ENCODE results near the gene SLC6A19.

SLC6A19 gene

GRCh38 chr5:1197876-1198666 lies 3.3 kb upstream of the SLC6A19 start:
- no peak for DNase-seq

- no peak for DNase-seq
Observed at GRCh38 chr5:1199340-1199648, 2.1 kb upstream of the SLC6A19 start.

- DNase-seq = no peak
Observed at GRCh38 chr5:1199649-1200494, 1.5 kb upstream of the SLC6A19 start.

- no peak for DNase-seq
Observed at GRCh38 chr5:1200495-1201326, 684 bp upstream of the SLC6A19 start.

- DNase-seq = no peak
Observed at GRCh38 chr5:1202026-1202797, 817 bp downstream of the SLC6A19 start.

- DNase-seq = no peak
Observed at GRCh38 chr5:1202798-1203185, 1.4 kb downstream of the SLC6A19 start.

GRCh38 chr5:1203311-1203967 lies 2.0 kb downstream of the SLC6A19 start:
- DNase-seq = no peak

- DNase-seq = no peak
Observed at GRCh38 chr5:1203968-1204692, 2.7 kb downstream of the SLC6A19 start.

GRCh38 chr5:1204693-1205242 lies 3.4 kb downstream of the SLC6A19 start:
- peak; percentile 50 for DNase-seq

- DNase-seq = no peak
Observed at GRCh38 chr5:1205255-1206180, 4.1 kb downstream of the SLC6A19 start.

GRCh38 chr5:1206521-1207412 lies 5.4 kb downstream of the SLC6A19 start:
- DNase-seq = no peak

GRCh38 chr5:1207555-1207954 lies 6.2 kb downstream of the SLC6A19 start:
- DNase-seq = no peak

GRCh38 chr5:1208221-1208742 lies 6.9 kb downstream of the SLC6A19 start:
- no peak for DNase-seq

- no peak for DNase-seq
Observed at GRCh38 chr5:1208743-1209488, 7.5 kb downstream of the SLC6A19 start.

GRCh38 chr5:1209489-1209852 lies 8.1 kb downstream of the SLC6A19 start:
- DNase-seq = no peak

- no peak for DNase-seq
Observed at GRCh38 chr5:1209896-1210776, 8.7 kb downstream of the SLC6A19 start.

GRCh38 chr5:1210832-1211251 lies 9.4 kb downstream of the SLC6A19 start:
- DNase-seq = no peak
